GM18499 (cell line): Measurements from ENCODE around the gene TACC3.

Source experiments
- ATAC-seq: cut with Tn5 transposase; IDR thresholded peaks from one replicate; pipeline ENCODE4 v1.9.1; 2021; ENCODE audit warnings: moderate number of reproducible peaks; ENCODE audit not compliant: insufficient read depth, unreplicated experiment

Gene TACC3

GRCh38 chr4:1721666-1722550 lies 587 bp downstream of the TACC3 start:
- ATAC-seq = no peak

- no peak for ATAC-seq
Observed at GRCh38 chr4:1722551-1723118, 1.3 kb downstream of the TACC3 start.

- no peak for ATAC-seq
Observed at GRCh38 chr4:1723131-1723801, 1.9 kb downstream of the TACC3 start.

- ATAC-seq = no peak
Observed at GRCh38 chr4:1725521-1725920, 4.2 kb downstream of the TACC3 start.

- no peak for ATAC-seq
Observed at GRCh38 chr4:1726146-1726934, 5.0 kb downstream of the TACC3 start.

GRCh38 chr4:1727117-1728031 lies 6.1 kb downstream of the TACC3 start:
- ATAC-seq = no peak

- ATAC-seq = no peak
Observed at GRCh38 chr4:1728061-1728980, 7.0 kb downstream of the TACC3 start.

- ATAC-seq = no peak
Observed at GRCh38 chr4:1730532-1731135, 9.3 kb downstream of the TACC3 start.

- no peak for ATAC-seq
Observed at GRCh38 chr4:1731180-1731579, 9.9 kb downstream of the TACC3 start.

GRCh38 chr4:1732911-1733310 lies 11.6 kb downstream of the TACC3 start:
- no peak for ATAC-seq

GRCh38 chr4:1735215-1735614 lies 13.9 kb downstream of the TACC3 start:
- ATAC-seq = no peak

GRCh38 chr4:1736812-1737211 lies 15.5 kb downstream of the TACC3 start:
- no peak for ATAC-seq

GRCh38 chr4:1737666-1738065 lies 16.3 kb downstream of the TACC3 start:
- ATAC-seq = no peak

- no peak for ATAC-seq
Observed at GRCh38 chr4:1738410-1738809, 17.1 kb downstream of the TACC3 start.

- ATAC-seq = no peak
Observed at GRCh38 chr4:1739358-1739757, 18.0 kb downstream of the TACC3 start.

GRCh38 chr4:1740021-1740545 lies 18.8 kb downstream of the TACC3 start:
- no peak for ATAC-seq

- ATAC-seq = no peak
Observed at GRCh38 chr4:1741208-1741607, 19.9 kb downstream of the TACC3 start.

GRCh38 chr4:1743551-1743950 lies 22.2 kb downstream of the TACC3 start:
- ATAC-seq = no peak
